Fibroblast of skin of left biceps (primary cell): ENCODE data around the gene RRAS2.
"Not testable (repeated sequence)": the region's sequence is repeated elsewhere in the genome, so short reads cannot be mapped to it uniquely, and the experiment has no call there.

Experiments used
- DNase-seq, 2 experiments: peaks; one replicate each; pipeline ENCODE4 v3.0.0-alpha.2; 2013; ENCODE audit warnings: low read depth in 2 of 2

Gene RRAS2

GRCh38 chr11:14255238-14255534, 103.8 kb downstream of the RRAS2 start:
- no peak for DNase-seq

- DNase-seq: no peak
Measured at GRCh38 chr11:14254533-14255237, 104.3 kb downstream of the RRAS2 start.

GRCh38 chr11:14253840-14254239, 105.1 kb downstream of the RRAS2 start:
- DNase-seq: no peak

- no peak for DNase-seq
Measured at GRCh38 chr11:14253421-14253820, 105.6 kb downstream of the RRAS2 start.

GRCh38 chr11:14252501-14252900, 106.5 kb downstream of the RRAS2 start:
- not testable (repeated sequence) for DNase-seq

GRCh38 chr11:14251754-14252153, 107.2 kb downstream of the RRAS2 start:
- DNase-seq: no peak

GRCh38 chr11:14249121-14249963, 109.6 kb downstream of the RRAS2 start:
- peak; percentile 6 to 12 for DNase-seq

- DNase-seq: no peak
Measured at GRCh38 chr11:14248580-14248981, 110.4 kb downstream of the RRAS2 start.

- no peak for DNase-seq
Measured at GRCh38 chr11:14245444-14245843, 113.5 kb downstream of the RRAS2 start.

GRCh38 chr11:14244926-14245325, 114.1 kb downstream of the RRAS2 start:
- no peak for DNase-seq

GRCh38 chr11:14242733-14243132, 116.2 kb downstream of the RRAS2 start:
- no peak for DNase-seq

- DNase-seq: no peak
Measured at GRCh38 chr11:14242187-14242586, 116.8 kb downstream of the RRAS2 start.

- no peak for DNase-seq
Measured at GRCh38 chr11:14240951-14241350, 118.0 kb downstream of the RRAS2 start.

- no peak for DNase-seq
Measured at GRCh38 chr11:14240221-14240620, 118.8 kb downstream of the RRAS2 start.

GRCh38 chr11:14237444-14237961, 121.5 kb downstream of the RRAS2 start:
- no peak for DNase-seq

GRCh38 chr11:14235701-14236100, 123.3 kb downstream of the RRAS2 start:
- no peak for DNase-seq

GRCh38 chr11:14234446-14234845, 124.5 kb downstream of the RRAS2 start:
- DNase-seq: no peak

- DNase-seq: no peak
Measured at GRCh38 chr11:14232652-14233051, 126.3 kb downstream of the RRAS2 start.

- no peak for DNase-seq
Measured at GRCh38 chr11:14230407-14230806, 128.6 kb downstream of the RRAS2 start.

GRCh38 chr11:14229472-14229871, 129.5 kb downstream of the RRAS2 start:
- no peak for DNase-seq

GRCh38 chr11:14228356-14228755, 130.6 kb downstream of the RRAS2 start:
- no peak for DNase-seq
